H1 (cell line): ENCODE measurements around the gene RBM20. TPM values are rescaled to one million over a fixed set of nuclear protein-coding genes. Genes with fewer than 3 reads are reported as not detected.

Experiments
- CTCF ChIA-PET: fragments of 300-600 bp; sonication (Branson Sonifier 250); formaldehyde crosslinking; loops from one replicate; lab custom pipeline; 2021; ENCODE audit not compliant: partially characterized antibody; lab: Charles Lee
- POLR2A ChIA-PET: fragments of 300-600 bp; sonication (Branson Sonifier 250); formaldehyde crosslinking; loops from one replicate; lab custom pipeline; 2021; ENCODE audit warnings: inconsistent platforms; ENCODE audit not compliant: partially characterized antibody; lab: Charles Lee
- DNase-seq, 2 experiments: peaks; one replicate each; pipeline versions ENCODE4 v3.0.0 to v3.0.0-alpha.2; 2010 to 2022; ENCODE audit warnings: low spot score in 2 of 2, low read depth in 1 of 2, mixed read lengths in 1 of 2
- FAIRE-seq: peaks from 2 replicates; lab custom pipeline; 2011; peaks lifted over from hg19 to GRCh38; lab: Jason Lieb, UNC
- H2AFZ ChIP-seq: 2 replicates; pipeline ENCODE4 v1.8.1; 2012; ENCODE audit warnings: low read length, inconsistent platforms
- H2AK5ac ChIP-seq: 2 replicates; pipeline ENCODE4 v1.6.1; 2013; ENCODE audit warnings: low read depth, low read length
- H2BK120ac ChIP-seq: replicated peaks from 2 replicates; pipeline ENCODE3; 2013; ENCODE audit warnings: low read depth, low read length, inconsistent platforms
- H2BK12ac ChIP-seq: 2 replicates; pipeline ENCODE4 v1.6.1; 2013; ENCODE audit warnings: low read depth, low read length
- H2BK15ac ChIP-seq: 2 replicates; pipeline ENCODE4 v1.6.1; 2013; ENCODE audit warnings: low read length
- H2BK20ac ChIP-seq: 2 replicates; pipeline ENCODE4 v1.6.1; 2013; ENCODE audit warnings: low read length
- H2BK5ac ChIP-seq: 2 replicates; pipeline ENCODE4 v1.6.1; 2013; ENCODE audit warnings: low read depth, low read length
- H3K14ac ChIP-seq: 2 replicates; pipeline ENCODE4 v1.6.1; 2013; ENCODE audit warnings: inconsistent platforms; ENCODE audit not compliant: insufficient read length
- H3K18ac ChIP-seq: 2 replicates; pipeline ENCODE4 v1.6.1; 2013; ENCODE audit warnings: low read length; ENCODE audit errors: extremely low read depth
- H3K23ac ChIP-seq: 2 replicates; pipeline ENCODE4 v1.6.1; 2013; ENCODE audit warnings: inconsistent platforms; ENCODE audit not compliant: insufficient read length
- H3K23me2 ChIP-seq: 2 replicates; pipeline ENCODE4 v1.6.1; 2013; ENCODE audit warnings: low read depth, low read length
- H3K27ac ChIP-seq: 2 replicates; pipeline ENCODE4 v1.6.1; 2011; ENCODE audit warnings: low read depth, low read length, inconsistent platforms
- H3K27me3 ChIP-seq, 4 experiments: replicated peaks in 1 of 4; 1 replicate in 1 of 4; 2 replicates in 3 of 4; pipeline versions ENCODE4 v1.6.1 to v1.8.1; 2011 to 2013; ENCODE audit warnings: low read length in 3 of 4, mild to moderate bottlenecking in 3 of 4, inconsistent platforms in 2 of 4, mixed read lengths in 2 of 4, moderate library complexity in 1 of 4; ENCODE audit not compliant: control insufficient read depth in 3 of 4, insufficient read depth in 3 of 4; ENCODE audit errors: extremely low read depth in 1 of 4
- H3K36me3 ChIP-seq, 4 experiments: 2 replicates each; pipeline versions ENCODE4 v1.6.1 to v1.8.1; 2011 to 2013; ENCODE audit warnings: mild to moderate bottlenecking in 4 of 4, low read length in 3 of 4, moderate library complexity in 2 of 4, control low read depth in 1 of 4, inconsistent platforms in 1 of 4; ENCODE audit not compliant: insufficient read depth in 4 of 4, control insufficient read depth in 2 of 4
- H3K4ac ChIP-seq: replicated peaks from 2 replicates; pipeline ENCODE3; 2013; ENCODE audit warnings: low read length, low read depth, mixed read lengths, inconsistent platforms; ENCODE audit not compliant: insufficient read length
- H3K4me1 ChIP-seq, 4 experiments: replicated peaks in 1 of 4; 1 replicate in 1 of 4; 2 replicates in 3 of 4; pipeline versions ENCODE4 v1.6.1 to v1.8.1; 2011 to 2013; ENCODE audit warnings: low read length in 3 of 4, inconsistent platforms in 2 of 4, mixed read lengths in 1 of 4; ENCODE audit not compliant: insufficient read depth in 4 of 4, control insufficient read depth in 3 of 4
- H3K4me2 ChIP-seq, 2 experiments: 2 replicates each; pipeline versions ENCODE4 v1.6.1 to v1.8.1; 2011 to 2013; ENCODE audit warnings: low read depth in 2 of 2, low read length in 2 of 2, control low read depth in 1 of 2, inconsistent platforms in 1 of 2, mild to moderate bottlenecking in 1 of 2; ENCODE audit not compliant: insufficient read depth in 1 of 2
- H3K4me3 ChIP-seq, 4 experiments: fragments of 200-600, 300-600 bp in 1 of 4; sonication (generic), shearing (Covaris generic), sonication (Bioruptor Twin) in 1 of 4; 2 replicates each; pipeline versions ENCODE4 v1.5.1 to v1.8.1; 2011 to 2016; ENCODE audit warnings: low read length in 4 of 4, low read depth in 3 of 4, control low read depth in 2 of 4, inconsistent platforms in 2 of 4, mild to moderate bottlenecking in 2 of 4, mixed read lengths in 1 of 4, moderate library complexity in 1 of 4; ENCODE audit not compliant: insufficient read depth in 2 of 4; ENCODE audit errors: extremely low read depth in 1 of 4
- H3K56ac ChIP-seq: replicated peaks from 2 replicates; pipeline ENCODE3; 2013; ENCODE audit warnings: low read depth, mild to moderate bottlenecking, mixed read lengths, low read length, inconsistent platforms; ENCODE audit not compliant: insufficient read length
- H3K79me1 ChIP-seq: 2 replicates; pipeline ENCODE4 v1.6.1; 2013; ENCODE audit warnings: low read depth, low read length, control low read depth
- H3K79me2 ChIP-seq, 2 experiments: 2 replicates each; pipeline versions ENCODE4 v1.6.1 to v1.8.1; 2012 to 2013; ENCODE audit warnings: low read length in 2 of 2, mild to moderate bottlenecking in 2 of 2, inconsistent platforms in 1 of 2; ENCODE audit not compliant: insufficient read depth in 2 of 2, control insufficient read depth in 1 of 2
- H3K9ac ChIP-seq, 4 experiments: replicated peaks in 1 of 4; 1 replicate in 1 of 4; 2 replicates in 3 of 4; pipeline versions ENCODE4 v1.6.1 to v1.8.1; 2011 to 2013; ENCODE audit warnings: low read depth in 3 of 4, low read length in 3 of 4, control low read depth in 2 of 4, mild to moderate bottlenecking in 2 of 4, moderate library complexity in 2 of 4, inconsistent platforms in 1 of 4; ENCODE audit errors: extremely low read depth in 1 of 4
- H3K9me3 ChIP-seq, 2 experiments: 2 replicates each; pipeline versions ENCODE4 v1.6.1 to v1.8.1; 2012 to 2013; ENCODE audit warnings: mild to moderate bottlenecking in 2 of 2, moderate library complexity in 2 of 2, control low read depth in 1 of 2, inconsistent platforms in 1 of 2, low read depth in 1 of 2, low read length in 1 of 2, mixed read lengths in 1 of 2; ENCODE audit not compliant: insufficient read depth in 2 of 2
- H4K20me1 ChIP-seq, 2 experiments: replicated peaks in 1 of 2; 2 replicates each; pipeline versions ENCODE3 to v1.8.1; 2011 to 2013; ENCODE audit warnings: inconsistent platforms in 2 of 2, low read length in 2 of 2, mild to moderate bottlenecking in 1 of 2; ENCODE audit not compliant: insufficient read depth in 2 of 2, control insufficient read depth in 1 of 2
- H4K5ac ChIP-seq: 2 replicates; pipeline ENCODE4 v1.6.1; 2013; ENCODE audit warnings: low read length, low read depth, mixed read lengths, inconsistent platforms; ENCODE audit not compliant: insufficient read length
- H4K8ac ChIP-seq: 2 replicates; pipeline ENCODE4 v1.8.0; 2013; ENCODE audit warnings: mild to moderate bottlenecking, moderate library complexity, low read length, inconsistent platforms; ENCODE audit not compliant: insufficient read depth; ENCODE audit errors: extremely low read depth
- H4K91ac ChIP-seq: replicated peaks from 2 replicates; pipeline ENCODE3; 2013; ENCODE audit warnings: low read length, mixed read lengths, inconsistent platforms; ENCODE audit not compliant: insufficient read length
- SIX5 ChIP-seq: IDR thresholded peaks from 2 replicates; pipeline ENCODE4 v1.6.1; 2011; ENCODE audit warnings: mild to moderate bottlenecking, low read depth, low read length
- WGBS, 2 experiments: shearing (Covaris generic) in 1 of 2; methylation state at CpG; one replicate each; pipeline versions ENCODE4 v1.1.6 to v1.1.7; 2013 to 2015; ENCODE audit warnings: low lambda C conversion rate in 2 of 2, mixed read lengths in 2 of 2, inconsistent platforms in 1 of 2, low coverage in 1 of 2, missing lambda C conversion rate in 1 of 2; ENCODE audit not compliant: insufficient replicate concordance in 2 of 2, insufficient coverage in 1 of 2, insufficient read length in 1 of 2; ENCODE audit errors: extremely low coverage in 1 of 2, missing lambda C conversion rate in 1 of 2; 5-methylcytosine and 5-hydroxymethylcytosine counted together
- polyA plus RNA-seq, 7 experiments: library from polyadenylated mRNA; depleted of rRNA in 3 of 7; stranded (reverse) in 5 of 7; unstranded in 2 of 7; fragments of >200 nt in 5 of 7; fragments of 200-250 nt in 2 of 7; gene quantifications; 1 replicate in 5 of 7; 2 replicates in 1 of 7; 4 replicates in 1 of 7; pipeline versions ENCODE4 v1.2.1 to v1.2.3, GENCODE V29; 2011 to 2013; ENCODE audit warnings: missing spikeins in 2 of 7, mixed read lengths in 2 of 7
- total RNA-seq: library from RNA; stranded (reverse); fragmentation: NEBNext Ultra II Directional; extraction: Animal tissue kit (Norgen Biotek cat#: 25700); gene quantifications from 2 replicates; pipeline ENCODE4 v1.2.1, GENCODE V29; 2021

The RBM20 gene
- total and polyA plus RNA-seq, 2 of the 8 experiments (the other 6 are each of a cell fraction or from before 2014, with no cell fraction given), result 0.05 to 0.63 TPM

- Histone ChIP-seq H3K4me2 (no peak overlapping the region), H3K23ac (no peak overlapping the region), H2BK12ac (no peak overlapping the region), H3K9me3 (peaks cover 2 to 5% of the 10 kb centered on the region in 2 experiments; a peak in 3 of 4 replicates), H3K4me1 (no peaks in the 10 kb centered on the region), H2AK5ac (no peak overlapping the region), H3K4me3 (no peak overlapping the region), H3K27ac (no peak overlapping the region), H2BK5ac (no peak overlapping the region), H3K79me2 (no peaks in the 10 kb centered on the region), H3K27me3 (no peaks in the 10 kb centered on the region), H4K91ac (no peak overlapping the region), H3K14ac (no peak overlapping the region), H3K9ac (no peak overlapping the region), H2BK120ac (no peak overlapping the region), H3K56ac (no peak overlapping the region), H3K23me2 (no peaks in the 10 kb centered on the region; the same call in 1 of the 2 replicates), H4K20me1 (peaks cover 0 to 2% of the 10 kb centered on the region in 2 experiments), H3K36me3 (no peaks in the 10 kb centered on the region), H4K8ac (no peak overlapping the region), H4K5ac (no peak overlapping the region), H3K79me1 (no peaks in the 10 kb centered on the region), H2AFZ (no peak overlapping the region), H2BK20ac (no peak overlapping the region), H2BK15ac (no peak overlapping the region), H3K4ac (no peak overlapping the region), H3K18ac (no peak overlapping the region)
- ChIA-PET POLR2A (no interaction called here), CTCF (interaction anchor here (1.0 to 2.3 kb wide), 3 partner anchors 48 to 146 kb away, joined by 3 to 6 read pairs (median 4); no protein-coding TSS in a partner anchor)
- TF ChIP-seq SIX5, result no peak
- DNase-seq (no peak), FAIRE-seq (no peak)
- WGBS, 2 experiments, result 89% methylated on average over 2 of the region's 2 CpGs; no CpG with 5 or more reads in 1 of the 2 experiments
Observed at GRCh38 chr10:110747609-110748464, 103.7 kb downstream of the RBM20 start.
